H9 (cell line): ENCODE measurements around the gene TMCO4. TPM values are rescaled to one million over a fixed set of nuclear protein-coding genes. Genes with fewer than 3 reads are reported as not detected.

ENCODE experiments used
- DNase-seq: peaks from one replicate; pipeline ENCODE4 v3.0.0-alpha.2; 2017
- H2AFZ ChIP-seq: one replicate; pipeline ENCODE4 v1.6.1; 2013; ENCODE audit warnings: mild to moderate bottlenecking, low read length, control low read depth, moderate library complexity
- H2AK5ac ChIP-seq: 2 replicates; pipeline ENCODE4 v1.6.1; 2013; ENCODE audit warnings: low read length, control low read depth, mixed read lengths; ENCODE audit not compliant: insufficient read length
- H2BK120ac ChIP-seq: one replicate; pipeline ENCODE4 v1.6.1; 2013; ENCODE audit warnings: low read depth, mild to moderate bottlenecking, low read length, control low read depth, inconsistent platforms; ENCODE audit not compliant: poor library complexity, severe bottlenecking
- H2BK12ac ChIP-seq: 2 replicates; pipeline ENCODE4 v1.6.1; 2013; ENCODE audit warnings: low read length, control low read depth, mixed read lengths, low read depth; ENCODE audit not compliant: insufficient read length
- H2BK15ac ChIP-seq: 2 replicates; pipeline ENCODE4 v1.6.1; 2013; ENCODE audit warnings: low read depth, low read length, control low read depth
- H2BK20ac ChIP-seq: one replicate; pipeline ENCODE4 v1.6.1; 2013; ENCODE audit warnings: low read depth, mild to moderate bottlenecking, low read length, control low read depth, inconsistent platforms; ENCODE audit not compliant: poor library complexity, severe bottlenecking
- H2BK5ac ChIP-seq: 2 replicates; pipeline ENCODE4 v1.6.1; 2013; ENCODE audit warnings: low read length, control low read depth, mixed read lengths; ENCODE audit not compliant: insufficient read length
- H3K14ac ChIP-seq: 2 replicates; pipeline ENCODE4 v1.6.1; 2013; ENCODE audit warnings: low read length, control low read depth; ENCODE audit not compliant: insufficient read depth
- H3K18ac ChIP-seq: 2 replicates; pipeline ENCODE4 v1.6.1; 2013; ENCODE audit warnings: low read depth, mild to moderate bottlenecking, mixed read lengths, low read length, control low read depth; ENCODE audit not compliant: insufficient read length
- H3K23ac ChIP-seq: 2 replicates; pipeline ENCODE4 v1.6.1; 2013; ENCODE audit warnings: low read length, control low read depth, mixed read lengths, low read depth; ENCODE audit not compliant: insufficient read length
- H3K23me2 ChIP-seq: 2 replicates; pipeline ENCODE4 v1.6.1; 2013; ENCODE audit warnings: low read depth, mild to moderate bottlenecking, mixed read lengths, low read length, control low read depth; ENCODE audit not compliant: insufficient read length, poor library complexity, severe bottlenecking
- H3K27ac ChIP-seq: 2 replicates; pipeline ENCODE4 v1.5.1; 2013; ENCODE audit warnings: low read length, control low read depth, mixed read lengths, low read depth; ENCODE audit not compliant: insufficient read length
- H3K27me3 ChIP-seq: 2 replicates; pipeline ENCODE4 v1.6.1; 2013; ENCODE audit warnings: low read length, control low read depth, inconsistent platforms; ENCODE audit not compliant: insufficient read depth
- H3K4ac ChIP-seq: 2 replicates; pipeline ENCODE4 v1.6.1; 2013; ENCODE audit warnings: low read depth, mild to moderate bottlenecking, control low read depth, inconsistent platforms, low read length, moderate library complexity
- H3K4me1 ChIP-seq: 2 replicates; pipeline ENCODE4 v1.6.1; 2013; ENCODE audit warnings: low read length, control low read depth, inconsistent platforms; ENCODE audit not compliant: insufficient read depth
- H3K4me2 ChIP-seq: 2 replicates; pipeline ENCODE4 v1.6.1; 2013; ENCODE audit warnings: low read length, control low read depth, mixed read lengths; ENCODE audit not compliant: insufficient read length, insufficient read depth
- H3K56ac ChIP-seq: 2 replicates; pipeline ENCODE4 v1.6.1; 2013; ENCODE audit warnings: low read depth, mild to moderate bottlenecking, mixed read lengths, low read length, control low read depth; ENCODE audit not compliant: insufficient read length
- H3K79me1 ChIP-seq: 2 replicates; pipeline ENCODE4 v1.6.1; 2013; ENCODE audit warnings: low read depth, mild to moderate bottlenecking, moderate library complexity, low read length, control low read depth, inconsistent platforms; ENCODE audit not compliant: insufficient read depth, poor library complexity, severe bottlenecking
- H3K79me2 ChIP-seq: 2 replicates; pipeline ENCODE4 v1.6.1; 2013; ENCODE audit warnings: low read length, control low read depth, inconsistent platforms; ENCODE audit not compliant: insufficient read depth
- H3K9ac ChIP-seq: 2 replicates; pipeline ENCODE4 v1.6.1; 2013; ENCODE audit warnings: low read length, control low read depth, mixed read lengths; ENCODE audit not compliant: insufficient read length; ENCODE audit errors: extremely low read depth
- H3K9me3 ChIP-seq: one replicate; pipeline ENCODE4 v1.6.1; 2013; ENCODE audit warnings: low read depth, low read length, inconsistent platforms; ENCODE audit not compliant: control insufficient read depth
- H3T11ph ChIP-seq: one replicate; pipeline ENCODE4 v1.6.1; 2013; ENCODE audit warnings: mild to moderate bottlenecking, low read length, control low read depth, inconsistent platforms
- H4K20me1 ChIP-seq: one replicate; pipeline ENCODE4 v1.6.1; 2013; ENCODE audit not compliant: control insufficient read depth, insufficient read length, insufficient read depth
- H4K5ac ChIP-seq: 2 replicates; pipeline ENCODE4 v1.6.1; 2013; ENCODE audit warnings: low read depth, mild to moderate bottlenecking, mixed read lengths, low read length, control low read depth; ENCODE audit not compliant: insufficient read length
- H4K8ac ChIP-seq: replicated peaks from 2 replicates; pipeline ENCODE4 v1.6.1; 2013; ENCODE audit warnings: low read length, control low read depth, mixed read lengths, low read depth; ENCODE audit not compliant: insufficient read length
- H4K91ac ChIP-seq: 2 replicates; pipeline ENCODE4 v1.6.1; 2013; ENCODE audit warnings: low read depth, mild to moderate bottlenecking, moderate library complexity, mixed read lengths, low read length, control low read depth; ENCODE audit not compliant: insufficient read length
- H3K27ac Mint-ChIP-seq, 3 experiments: 2 replicates in 2 of 3; 3 replicates in 1 of 3; pipeline ENCODE4 v1.8.0; 2020 to 2021; ENCODE audit warnings: mixed read lengths in 3 of 3, mild to moderate bottlenecking in 1 of 3, moderate library complexity in 1 of 3
- H3K27me3 Mint-ChIP-seq: 2 replicates; pipeline ENCODE4 v1.8.0; 2021; ENCODE audit warnings: low read depth, mild to moderate bottlenecking, moderate library complexity, mixed read lengths
- H3K36me3 Mint-ChIP-seq, 3 experiments: 2 replicates in 2 of 3; 3 replicates in 1 of 3; pipeline ENCODE4 v1.8.0; 2020 to 2021; ENCODE audit warnings: low read depth in 3 of 3, mixed read lengths in 3 of 3; ENCODE audit not compliant: insufficient read depth in 1 of 3
- H3K4me1 Mint-ChIP-seq, 2 experiments: 2 replicates each; pipeline ENCODE4 v1.8.0; 2020; ENCODE audit warnings: mixed read lengths in 2 of 2
- H3K4me3 Mint-ChIP-seq, 2 experiments: 2 replicates in 1 of 2; 3 replicates in 1 of 2; pipeline ENCODE4 v1.8.0; 2020 to 2021; ENCODE audit warnings: mild to moderate bottlenecking in 2 of 2, mixed read lengths in 2 of 2, moderate library complexity in 1 of 2
- H3K9me3 Mint-ChIP-seq, 2 experiments: 2 replicates in 1 of 2; 3 replicates in 1 of 2; pipeline ENCODE4 v1.8.0; 2020; ENCODE audit warnings: mild to moderate bottlenecking in 2 of 2, mixed read lengths in 2 of 2, moderate library complexity in 1 of 2
- CTCF ChIP-seq: fragments of 200-600 bp; sonication (generic); conservative IDR thresholded peaks from 3 replicates; pipeline ENCODE4 v1.8.0; 2021; ENCODE audit warnings: antibody characterized with exemption, mild to moderate bottlenecking
- WGBS: extraction: QIAGEN DNeasy Blood & Tissue Kit; methylation state at CpG from one replicate; pipeline ENCODE4 v1.1.7; 2013; ENCODE audit warnings: missing lambda C conversion rate, low lambda C conversion rate, mixed read lengths; ENCODE audit not compliant: insufficient read length; ENCODE audit errors: extremely low coverage; 5-methylcytosine and 5-hydroxymethylcytosine counted together
- total RNA-seq: library from RNA; stranded (reverse); gene quantifications from 2 replicates; pipeline ENCODE4 v1.2.1, GENCODE V29; 2021

The TMCO4 gene
- total RNA-seq, 1 experiment from 2014 or later: 4.0 TPM

DNA sequence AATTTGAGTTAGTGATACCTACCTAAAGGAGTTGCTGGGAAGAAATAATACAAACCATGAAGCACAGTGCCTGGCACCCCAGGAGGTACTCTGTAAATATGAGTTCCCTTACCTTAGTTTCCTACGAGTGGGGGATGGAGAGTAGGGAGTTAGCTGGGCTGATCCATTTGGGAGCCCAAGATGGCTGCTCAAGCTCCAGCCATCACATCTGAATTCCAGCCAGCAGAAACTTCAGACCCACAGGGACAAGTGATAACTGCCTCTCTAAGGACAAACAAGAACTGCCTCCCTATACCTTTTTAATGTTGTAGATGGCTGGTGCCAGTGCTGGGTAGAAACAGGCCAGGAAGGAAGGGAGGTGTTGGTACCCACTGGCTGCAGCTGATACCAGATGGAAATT lies 112.3 kb downstream of the TMCO4 start:
- Histone ChIP-seq H3K4ac (no peak overlapping the region), H3K4me2 (no peak overlapping the region), H3K14ac (no peak overlapping the region), H2BK5ac (no peak overlapping the region), H4K91ac (no peak overlapping the region), H4K20me1 (no peaks in the 10 kb centered on the region), H3T11ph (no peak overlapping the region), H3K4me1 (no peaks in the 10 kb centered on the region; the same call in 1 of the 2 replicates), H4K5ac (no peak overlapping the region), H2AK5ac (no peak overlapping the region), H2BK20ac (no peak overlapping the region), H3K23me2 (no peaks in the 10 kb centered on the region), H3K56ac (no peak overlapping the region), H2BK15ac (no peak overlapping the region), H3K27me3 (no peaks in the 10 kb centered on the region), H4K8ac (no peak overlapping the region), H3K9me3 (no peaks in the 10 kb centered on the region), H3K79me2 (no peaks in the 10 kb centered on the region), H3K23ac (no peak overlapping the region), H3K9ac (no peak overlapping the region), H2AFZ (no peak overlapping the region), H3K79me1 (no peaks in the 10 kb centered on the region), H3K27ac (no peak overlapping the region), H2BK120ac (no peak overlapping the region), H3K18ac (no peak overlapping the region), H2BK12ac (no peak overlapping the region)
- WGBS: no CpG with 5 or more reads among the region's 1 CpG
- Mint-ChIP-seq H3K4me3 (no peak overlapping the region), H3K9me3 (peaks cover 0 to 4% of the 10 kb centered on the region in 2 experiments; a peak in 2 of 5 replicates), H3K36me3 (peaks cover 0 to 4% (median 0%) of the 10 kb centered on the region in 3 experiments; a peak in 2 of 7 replicates), H3K27ac (peak overlapping the region in 1 of 3 experiments; percentile 57; a peak in 2 of 7 replicates), H3K4me1 (peaks cover 23 to 39% of the 10 kb centered on the region in 2 experiments), H3K27me3 (peaks cover 8% of the 10 kb centered on the region)
- TF ChIP-seq CTCF: no peak
- no peak for DNase-seq
